Measurements from ENCODE around the gene PLPP7.
"Not testable (repeated sequence)": the region's sequence is repeated elsewhere in the genome, so short reads cannot be mapped to it uniquely, and the experiment has no call there.

PLPP7 gene

DNA sequence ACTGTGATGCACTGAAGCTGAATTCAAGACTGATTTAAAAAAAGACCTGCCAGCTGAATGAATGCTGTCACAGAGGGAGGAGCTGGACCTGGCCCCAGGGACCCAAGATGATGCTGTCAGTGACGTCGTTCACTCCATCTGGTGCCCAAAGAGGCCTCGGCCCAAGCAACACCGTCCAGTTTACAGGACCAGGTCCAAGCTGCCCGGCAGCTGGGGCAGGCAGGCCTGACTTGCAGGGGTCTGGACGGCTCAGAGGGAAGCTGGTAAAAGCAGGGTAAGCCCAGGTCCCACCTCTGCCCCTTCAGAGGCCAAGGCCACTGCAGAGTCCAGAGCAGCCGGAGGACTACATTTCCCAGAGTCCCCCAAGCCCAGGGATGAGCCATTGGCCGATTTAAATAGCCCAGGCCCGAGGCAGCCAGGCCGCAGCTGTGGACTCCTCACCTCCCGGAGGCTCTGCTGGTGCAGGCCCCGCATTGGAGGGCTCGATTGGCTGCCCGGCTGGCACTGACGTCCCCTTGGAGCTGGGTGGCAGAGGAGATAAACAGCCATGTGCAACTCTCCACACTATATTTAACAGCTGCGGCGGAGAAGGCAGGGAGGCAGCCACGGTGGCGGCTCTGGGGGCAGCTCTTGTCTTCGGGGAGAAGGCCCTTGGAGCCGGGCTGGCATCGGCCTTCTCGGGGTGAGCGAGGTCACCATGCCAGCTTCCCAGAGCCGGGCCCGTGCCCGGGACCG, at the start of gene PLPP7:
PLPP7 (plus strand) TSS at position 423 of the 735 bp plus-strand sequence; CDS start at position 698, 275 bp downstream.
- peak; percentile 37 for DNase-seq

DNA sequence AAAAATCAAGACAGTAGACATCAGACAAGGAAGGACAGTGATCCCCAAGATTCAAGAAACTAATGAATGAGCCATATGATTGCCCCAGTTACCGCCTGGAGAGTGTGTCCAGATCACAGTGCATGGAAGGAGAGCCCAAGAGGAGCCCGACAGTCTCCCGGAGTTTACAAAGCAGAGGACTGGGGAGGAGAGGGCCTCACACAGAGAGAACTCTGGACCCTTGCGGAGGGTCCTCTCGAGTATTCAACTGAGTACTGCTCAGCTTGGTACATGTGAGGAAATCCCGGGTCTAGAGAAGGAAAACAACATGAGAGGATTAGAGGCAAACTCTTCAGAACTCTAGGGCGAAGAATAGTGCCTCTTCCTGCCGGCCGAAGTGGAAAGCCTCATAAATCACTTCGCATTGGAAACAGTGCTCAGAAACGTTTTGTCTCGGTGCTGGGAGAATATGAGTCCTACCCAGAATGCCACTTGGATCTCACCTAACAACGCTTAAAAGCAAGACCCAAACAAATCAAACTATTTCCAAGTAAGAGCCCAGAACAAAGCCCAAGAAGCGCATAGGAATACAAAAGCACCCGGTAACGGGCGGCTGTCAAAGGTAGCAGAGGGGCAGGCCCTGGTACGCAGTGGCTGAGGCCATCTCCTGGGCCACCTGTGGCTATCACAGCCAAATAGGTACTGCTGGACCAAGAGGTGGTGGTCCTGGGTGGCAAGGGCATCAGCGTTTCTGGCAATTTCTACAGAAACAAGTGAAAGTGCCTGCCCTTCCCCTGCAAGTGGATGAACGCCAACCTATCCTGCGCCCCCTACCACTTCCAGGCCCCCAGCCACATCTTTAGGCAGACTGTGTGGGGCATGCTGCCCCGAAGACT, 49.2 kb upstream of the PLPP7 start:
- DNase-seq, result no peak

DNA sequence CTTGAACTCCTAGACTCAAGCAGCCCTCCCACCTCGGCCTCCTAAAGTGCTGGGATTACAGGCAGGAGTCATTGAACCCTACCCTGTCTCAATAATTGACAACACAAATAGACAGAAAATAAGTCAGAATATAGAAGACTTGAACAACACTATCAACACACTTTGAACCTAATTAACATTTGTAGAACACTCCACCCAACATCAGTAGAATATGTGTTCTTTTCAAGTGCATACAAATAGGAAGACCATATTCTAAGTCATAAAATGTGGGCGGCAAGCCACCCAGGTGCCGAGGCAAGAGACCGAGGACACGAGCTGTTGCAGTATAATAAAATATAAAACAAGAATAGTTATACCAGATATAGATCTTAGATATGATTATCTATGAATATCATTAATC, 45.2 kb upstream of the PLPP7 start:
- DNase-seq, result not testable (repeated sequence)

DNA sequence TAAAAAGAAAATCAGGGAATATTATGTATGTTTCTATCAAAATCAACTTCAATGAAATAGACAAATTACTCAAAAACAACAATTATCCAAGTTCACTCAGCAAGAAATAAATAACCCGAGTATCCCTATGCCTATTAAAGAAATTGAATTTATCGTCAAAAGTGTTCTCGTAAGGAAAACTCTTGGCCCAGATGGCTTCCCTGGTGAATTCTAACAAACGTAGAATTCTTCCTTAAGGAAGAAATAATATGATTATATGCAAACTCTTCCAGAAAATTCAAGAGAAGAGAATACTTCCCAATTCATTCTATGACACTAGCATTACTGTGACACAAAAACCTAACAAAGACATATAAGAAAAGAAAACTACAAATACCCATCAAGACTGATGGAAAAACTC, 42.9 kb upstream of the PLPP7 start:
- no peak for DNase-seq

DNA sequence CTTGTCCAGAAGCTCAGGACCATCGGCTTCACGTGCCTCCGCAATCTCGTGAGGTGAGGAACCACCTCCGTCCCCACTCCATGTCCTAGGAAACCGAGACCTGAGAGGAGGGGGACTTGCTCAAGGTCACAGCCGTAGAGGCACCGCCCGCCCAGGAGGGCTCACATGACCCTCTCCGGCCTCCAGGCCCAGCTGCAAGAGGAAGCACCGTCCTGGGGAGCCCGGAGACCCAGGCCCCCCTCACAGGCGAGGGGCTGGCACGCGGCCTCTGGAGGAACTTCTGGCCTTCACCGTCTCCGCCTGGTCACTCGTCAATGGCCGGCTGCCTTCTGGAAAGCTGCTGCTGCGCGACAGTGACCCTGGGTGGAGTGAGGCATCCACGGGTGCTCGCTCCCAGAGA, 37.4 kb upstream of the PLPP7 start:
- DNase-seq, result no peak

DNA sequence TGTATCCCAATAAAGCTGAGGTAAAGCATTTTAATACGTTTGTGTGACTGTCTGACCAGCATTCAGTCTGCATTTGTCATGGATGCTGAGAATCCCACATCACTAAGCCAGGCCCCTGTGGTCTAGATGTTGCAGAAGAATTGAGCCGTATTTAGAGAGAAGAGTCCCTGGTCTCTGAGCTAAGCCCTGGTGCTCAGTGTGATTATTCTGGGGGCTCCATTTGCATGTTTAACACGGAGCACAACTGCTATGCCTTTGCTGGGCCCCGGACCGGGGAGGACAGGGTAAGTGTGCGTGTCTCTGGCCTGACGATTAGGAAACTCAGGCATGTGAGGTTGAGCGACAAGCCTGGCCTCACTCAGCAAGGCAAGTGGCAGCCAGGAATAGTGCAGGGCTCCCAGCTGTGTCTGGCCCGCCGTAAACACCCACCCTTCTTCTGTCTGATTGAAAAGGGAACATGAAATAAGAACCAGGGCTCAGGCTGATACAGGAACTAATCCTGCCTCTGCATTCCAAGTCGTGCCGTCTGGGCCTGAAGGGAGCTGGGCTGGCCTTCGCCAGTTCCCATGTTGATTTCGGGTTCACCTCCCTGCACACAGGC, 35.5 kb upstream of the PLPP7 start:
- no peak for DNase-seq

DNA sequence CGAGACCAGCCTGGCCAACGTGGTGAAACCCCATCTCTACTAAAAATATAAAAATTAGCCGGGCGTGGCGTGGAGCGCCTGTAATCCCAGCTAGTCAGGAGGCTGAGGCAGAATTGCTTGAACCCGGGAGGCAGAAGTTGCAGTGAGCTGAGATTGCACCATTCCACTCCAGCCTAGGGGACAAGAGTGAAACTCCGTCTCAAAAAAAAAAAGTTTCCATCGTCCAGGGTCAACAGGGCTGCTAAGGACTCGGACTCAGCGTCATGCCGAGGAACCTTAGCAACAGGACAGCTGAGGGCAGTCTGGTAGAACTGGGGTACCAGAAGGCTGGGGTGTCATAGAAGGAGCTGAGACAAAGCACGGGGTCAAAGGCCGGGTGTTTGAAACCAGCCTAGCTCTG, 34.9 kb upstream of the PLPP7 start:
- DNase-seq, result no peak

DNA sequence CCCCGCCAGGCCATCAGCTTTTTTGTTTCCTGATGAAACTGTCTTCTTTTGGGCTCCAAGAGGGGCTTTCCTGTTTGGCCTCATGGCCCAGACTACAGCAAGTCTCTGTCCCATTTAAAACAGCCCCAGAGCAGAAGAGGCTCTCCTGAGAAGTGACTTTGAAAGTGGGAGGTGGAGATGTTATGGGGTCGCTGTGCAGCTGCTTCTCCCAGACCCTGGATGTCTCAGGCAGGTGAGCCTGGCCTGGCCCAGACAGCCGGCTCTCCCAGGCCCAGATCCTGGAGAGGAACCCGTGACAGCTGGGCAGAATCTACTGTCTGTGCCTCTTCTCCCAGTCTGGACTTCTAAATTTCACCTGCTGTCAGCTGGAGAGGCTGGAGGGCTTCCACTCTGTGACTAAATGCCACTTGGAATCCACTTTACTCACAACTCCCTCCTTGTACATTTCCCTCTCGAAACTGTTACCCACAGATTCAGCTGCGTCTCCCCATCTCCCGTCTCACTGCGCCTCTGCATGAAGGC, 33.8 kb upstream of the PLPP7 start:
- DNase-seq, result no peak

DNA sequence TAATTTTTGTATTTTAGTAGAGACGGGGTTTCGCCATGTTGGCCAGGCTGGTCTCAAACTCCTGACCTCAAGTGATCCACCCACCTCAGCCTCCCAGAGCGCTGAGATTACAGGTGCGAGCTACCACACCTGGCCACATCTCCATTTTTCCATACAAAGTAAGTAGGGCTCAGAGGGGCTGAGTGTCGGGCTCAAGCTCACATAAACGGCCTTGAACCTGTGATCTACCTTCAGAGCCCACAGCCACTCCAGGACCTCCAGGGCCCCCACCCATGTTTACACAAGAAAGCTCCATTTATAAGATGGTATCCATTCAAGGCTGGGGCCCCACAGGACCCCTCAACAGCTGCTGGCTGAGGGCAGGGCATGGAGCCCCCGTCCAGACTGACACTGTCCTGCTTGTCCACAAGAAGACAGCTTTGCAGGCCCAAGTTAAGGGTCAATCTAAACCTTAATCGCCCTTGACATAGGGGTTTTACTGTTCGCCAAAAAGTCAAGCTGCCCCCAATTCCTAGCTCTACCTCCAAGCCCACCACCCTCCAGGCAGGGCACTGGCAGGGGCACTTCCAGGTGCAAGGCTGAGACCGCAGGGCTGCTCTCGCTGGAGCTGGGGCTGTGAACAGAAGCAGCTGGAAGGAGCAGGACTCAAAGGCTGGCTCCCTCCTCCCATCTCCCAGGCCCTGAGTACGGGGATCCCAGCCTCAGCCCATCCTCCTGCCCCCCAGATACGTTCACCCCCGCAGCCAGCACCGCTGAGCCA, 32.1 kb upstream of the PLPP7 start:
- DNase-seq, result no peak

DNA sequence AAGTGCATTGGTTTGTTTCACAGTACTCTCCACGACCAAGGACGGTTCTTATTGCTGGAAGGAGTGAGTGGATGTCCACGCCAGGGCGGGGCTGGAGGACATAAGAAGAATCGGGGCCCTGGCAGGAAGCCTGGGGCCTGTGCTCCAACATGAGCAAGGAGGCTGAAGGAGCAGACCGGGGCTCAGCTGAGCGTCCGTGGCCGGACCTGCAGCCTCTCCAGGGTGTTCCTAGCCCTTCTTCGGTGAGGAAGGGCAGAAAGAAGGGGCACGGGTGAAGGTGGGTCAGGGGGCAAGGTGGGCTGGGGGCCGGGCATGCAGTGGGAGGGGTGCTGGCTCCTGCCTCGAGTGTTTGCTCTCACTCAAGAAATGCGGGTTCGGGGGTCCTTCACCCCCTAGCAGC, 31.3 kb upstream of the PLPP7 start:
- DNase-seq, result no peak

DNA sequence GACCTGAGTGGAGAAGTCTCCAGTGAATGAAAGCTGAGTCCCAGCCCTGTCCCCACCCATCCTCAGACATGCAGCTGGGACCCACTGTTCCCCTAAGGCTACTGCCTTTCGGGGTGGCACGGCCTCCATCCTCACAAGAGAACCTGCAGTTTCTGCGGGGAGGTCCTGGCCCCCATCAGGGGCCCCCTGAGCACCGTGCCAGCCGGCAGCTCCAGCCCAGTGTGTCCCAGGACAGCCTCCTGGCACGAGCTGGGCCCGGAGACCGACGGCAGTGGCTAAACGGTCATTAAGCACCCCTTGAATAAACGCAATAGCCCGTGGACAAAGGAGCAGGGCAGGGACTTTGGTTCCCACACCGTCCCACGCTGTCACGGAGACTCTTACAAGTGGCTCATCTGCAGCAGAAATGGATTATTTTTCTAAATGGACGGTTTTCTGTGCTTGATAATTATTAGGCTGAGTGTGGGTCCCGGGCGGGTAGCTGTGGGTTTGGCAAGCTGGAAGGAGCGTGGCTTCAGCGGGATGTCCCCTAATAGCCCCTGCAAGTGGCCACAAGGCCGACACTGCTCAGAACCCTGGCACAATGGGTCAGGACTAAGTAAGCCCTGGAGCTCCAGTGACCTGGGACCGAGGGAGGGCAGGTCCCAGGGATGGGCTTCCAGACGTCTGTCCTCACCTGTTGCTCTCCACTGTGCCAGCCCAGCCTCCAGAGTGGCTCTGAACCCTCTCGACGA, 30.7 kb upstream of the PLPP7 start:
- no peak for DNase-seq

DNA sequence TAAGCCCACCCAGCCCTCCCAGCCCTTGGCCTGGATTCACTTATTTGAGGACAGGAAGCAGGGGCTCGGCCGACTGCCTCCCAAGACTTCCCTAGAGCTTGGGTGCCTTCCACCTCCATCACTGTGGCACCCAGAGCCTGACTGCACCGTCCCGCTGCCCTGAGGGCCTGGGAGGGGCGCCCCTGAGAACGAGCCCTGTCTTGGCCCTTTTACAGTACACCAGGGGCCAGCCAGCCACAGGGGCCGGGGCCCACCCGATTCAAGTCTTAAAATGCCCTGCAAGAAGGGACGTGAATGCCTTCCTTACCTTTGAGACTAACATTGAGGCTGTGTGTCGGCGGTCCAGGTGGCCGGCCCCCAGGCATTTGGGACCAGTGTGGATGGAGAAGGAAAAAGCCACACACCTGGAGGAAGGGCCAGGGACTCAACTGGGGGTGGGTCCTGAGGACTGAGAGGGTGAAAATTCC, 30.1 kb upstream of the PLPP7 start:
- no peak for DNase-seq

DNA sequence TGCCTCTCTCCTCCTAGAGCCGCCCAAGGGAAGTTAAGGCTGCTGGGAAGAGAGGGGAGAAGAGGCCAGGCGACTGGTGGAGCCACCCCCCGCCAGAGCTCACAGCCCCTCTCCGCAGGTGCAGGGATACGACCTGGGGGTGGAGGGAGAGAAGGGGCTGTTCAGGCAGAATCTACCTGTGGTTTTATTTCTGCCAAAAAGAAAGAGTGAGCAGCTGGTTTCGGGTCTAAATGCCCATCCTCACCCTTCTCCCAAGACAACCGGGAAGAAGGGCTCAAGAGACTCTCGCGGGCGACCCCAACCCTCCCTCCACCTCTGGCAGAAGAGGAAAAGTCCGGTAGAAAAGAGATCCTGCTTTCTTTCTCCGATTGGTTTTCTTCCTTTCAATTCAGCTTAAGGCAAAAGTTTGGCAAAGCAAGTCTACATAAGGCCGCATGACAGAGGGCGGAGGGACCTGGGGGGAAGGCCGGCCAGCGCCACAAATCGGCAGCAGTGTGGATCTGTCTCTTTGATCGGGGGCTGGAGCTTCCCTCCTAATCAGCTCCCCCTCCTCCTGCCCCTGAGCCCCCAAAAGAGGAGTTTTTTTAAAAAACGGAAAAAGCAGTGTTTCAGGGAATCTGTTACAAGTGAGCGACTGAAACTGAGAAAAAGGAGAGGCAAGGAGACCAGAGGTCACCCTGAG, 29.5 kb upstream of the PLPP7 start:
- no peak for DNase-seq

DNA sequence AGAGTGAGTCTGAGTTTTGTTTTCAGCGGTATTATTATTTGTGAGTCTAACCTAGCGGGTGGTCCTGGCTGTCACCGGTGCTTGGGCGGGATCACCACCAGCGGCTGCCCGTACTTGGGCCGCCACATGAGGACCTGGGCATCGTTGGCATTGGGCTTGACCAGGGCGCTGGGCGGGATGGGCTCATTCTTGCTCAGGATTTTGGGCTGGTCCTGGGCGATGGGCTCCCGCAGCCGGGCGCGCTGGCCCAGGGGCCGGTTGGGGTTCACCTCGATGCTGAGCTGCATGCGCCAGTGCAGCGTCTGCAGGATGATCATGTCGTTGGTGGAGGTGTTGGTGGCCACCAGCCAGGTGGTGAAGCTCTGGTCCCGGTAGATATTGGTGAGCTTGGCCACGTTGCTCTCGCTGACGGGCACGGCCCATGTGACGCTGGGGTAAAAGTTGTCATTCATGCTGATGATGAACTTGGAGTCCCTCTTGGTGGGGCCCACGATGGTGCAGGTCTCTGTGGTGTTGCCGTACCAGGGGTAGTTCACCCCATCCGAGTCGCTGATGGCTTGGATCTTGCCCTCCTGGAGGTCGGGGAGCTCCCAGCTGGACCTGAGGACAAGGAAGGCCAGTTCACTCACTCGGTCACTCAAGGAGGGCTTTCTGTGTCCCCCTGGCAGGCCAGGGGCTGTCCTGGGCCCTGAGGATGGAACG, 28.6 kb upstream of the PLPP7 start:
- no peak for DNase-seq

DNA sequence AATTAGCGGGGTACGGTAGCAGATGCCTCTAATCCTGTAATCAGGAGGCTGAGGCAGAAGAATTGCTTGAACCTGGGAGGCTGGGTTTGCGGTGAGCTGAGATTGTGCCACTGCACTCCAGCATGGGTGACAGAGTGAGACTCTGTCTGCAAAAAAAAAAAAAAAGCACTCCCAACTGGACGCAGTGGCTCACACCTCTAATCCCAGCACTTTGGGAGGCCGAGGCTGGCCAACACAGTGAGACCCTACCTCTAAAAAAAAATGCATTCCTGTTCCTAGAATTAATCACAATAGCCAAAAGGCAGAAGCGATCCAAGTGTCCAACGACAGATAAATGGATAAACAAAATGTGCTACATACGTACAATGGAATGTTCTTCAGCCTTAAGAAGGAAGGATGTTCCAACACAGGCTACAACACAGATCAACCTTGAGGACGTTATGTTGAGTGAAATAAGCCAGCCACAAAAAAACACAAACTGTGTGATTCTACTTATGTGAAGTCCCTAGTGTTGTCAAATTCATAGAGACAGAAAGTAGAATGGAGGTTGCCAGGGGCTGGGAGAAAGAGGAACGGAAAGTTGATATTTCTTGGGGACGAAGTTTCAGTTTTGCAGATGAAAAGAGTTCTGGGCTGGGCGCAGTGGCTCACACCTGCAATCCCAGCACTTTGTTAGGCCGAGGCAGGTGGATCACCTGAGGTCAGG, 27.0 kb upstream of the PLPP7 start:
- no peak for DNase-seq

DNA sequence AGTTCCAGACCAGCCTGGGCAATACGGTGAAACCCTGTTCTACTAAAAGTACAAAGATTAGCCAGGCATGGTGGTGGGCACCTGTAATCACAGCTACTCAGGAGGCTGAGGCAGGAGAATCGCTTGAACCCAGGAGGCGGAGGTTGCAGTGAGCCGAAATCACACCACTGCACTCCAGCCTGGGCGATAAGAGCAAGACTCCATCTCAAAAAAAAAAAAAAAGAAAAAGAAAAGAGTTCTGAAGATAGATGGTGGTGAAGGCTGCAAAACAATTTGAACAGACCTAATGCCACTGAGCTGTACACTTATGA, 26.5 kb upstream of the PLPP7 start:
- not testable (repeated sequence) for DNase-seq

DNA sequence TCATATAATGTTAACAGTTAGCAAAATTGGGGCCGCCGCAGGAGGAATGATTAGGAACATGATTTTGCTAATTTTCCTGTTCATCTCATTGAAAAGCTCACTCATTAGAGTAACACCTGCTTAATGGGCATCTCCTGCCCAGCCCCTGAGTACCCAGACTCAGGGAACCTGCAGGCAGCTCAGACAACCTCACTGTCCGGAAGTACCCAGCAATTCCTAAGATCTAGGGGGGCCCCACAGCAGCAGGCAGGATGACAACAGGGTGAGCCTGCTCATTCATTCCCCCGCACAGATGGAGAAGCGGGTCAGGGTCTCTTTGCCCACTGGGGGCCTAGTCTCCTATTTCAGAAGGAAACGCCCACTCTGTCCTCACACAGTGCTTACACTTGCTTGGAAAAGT, 25.8 kb upstream of the PLPP7 start:
- no peak for DNase-seq

DNA sequence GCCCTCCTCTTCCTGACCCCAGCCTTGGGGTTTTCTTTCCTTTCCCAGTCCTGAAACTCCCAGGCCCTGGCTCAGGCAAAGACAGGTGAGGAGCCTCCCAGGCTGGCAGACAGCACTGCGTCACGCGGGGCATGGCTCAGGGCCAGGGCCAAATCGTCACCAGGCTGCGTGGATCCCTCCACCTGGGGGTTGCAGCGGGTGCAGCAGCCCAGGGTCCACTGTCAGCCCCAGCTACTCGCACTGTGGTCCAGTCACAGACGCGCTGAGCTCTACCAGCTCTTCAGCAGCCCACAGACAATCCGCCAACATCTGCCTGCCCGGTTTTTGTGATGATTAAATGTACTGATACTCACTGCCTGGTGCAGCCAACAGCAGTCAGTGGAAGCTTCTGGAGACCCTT, 25.3 kb upstream of the PLPP7 start:
- DNase-seq, result no peak

DNA sequence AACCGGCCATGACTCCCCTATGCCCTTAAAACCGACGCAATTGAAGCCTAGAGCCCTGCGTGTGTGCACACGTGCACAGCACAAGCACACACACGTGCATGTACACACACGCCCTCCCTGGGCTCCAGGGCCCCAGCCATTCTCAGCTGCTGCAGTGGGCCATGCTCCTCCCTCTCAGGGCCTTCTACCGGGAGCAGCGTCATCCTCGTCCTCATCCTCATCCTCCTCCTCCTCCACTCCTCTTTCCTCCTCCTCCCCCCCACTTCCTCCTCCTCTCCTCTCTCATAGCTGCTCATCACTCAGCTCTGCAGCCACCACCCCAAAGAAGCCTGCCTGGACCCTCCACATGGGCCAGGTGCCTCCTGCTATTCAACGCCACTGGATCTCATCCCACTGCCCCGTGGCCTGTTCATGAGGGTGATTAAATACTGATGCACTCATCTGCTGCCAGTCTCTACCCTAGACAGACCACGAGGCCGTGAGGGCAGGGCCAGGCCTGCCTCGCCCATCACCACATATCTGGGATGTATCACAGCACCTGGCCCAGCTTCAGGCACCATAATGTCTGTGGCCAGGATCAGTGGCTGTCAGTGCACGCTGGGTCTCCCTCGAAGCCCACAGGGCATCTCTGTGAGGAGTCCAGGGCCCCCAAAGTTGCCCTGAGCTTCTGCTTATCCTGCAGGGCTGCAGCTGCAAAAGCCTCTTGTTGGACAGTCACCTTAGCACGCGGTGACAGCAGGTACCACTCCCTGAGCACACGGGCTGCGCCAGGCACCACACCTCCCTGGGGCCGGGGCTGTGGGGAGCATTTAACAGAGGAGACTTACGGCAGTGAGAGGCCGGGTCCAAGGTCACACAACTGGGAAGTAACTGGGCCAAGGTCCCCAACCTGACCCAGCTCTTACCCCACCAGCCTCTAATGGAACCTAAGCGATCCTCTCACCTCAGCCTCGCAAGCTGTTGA, 23.0 kb upstream of the PLPP7 start:
- no peak for DNase-seq

Data from NCI-H1694 treated with DMSO at 0.1 percent for 48 hours (cell line).